Calu3 (cell line): ENCODE measurements around the gene ALKBH4. TPM values are rescaled to one million over a fixed set of nuclear protein-coding genes. Genes with fewer than 3 reads are reported as not detected.
A peak's percentile ranks its signal among the peaks of the same experiment; 100 is the strongest.
"Not testable (repeated sequence)": the region's sequence is repeated elsewhere in the genome, so short reads cannot be mapped to it uniquely, and the experiment has no call there.

Experiments used
- BruUV-seq: library from RNA; stranded (reverse); fragments of 400-500 nt; replicated peaks from 2 replicates; lab custom pipeline; 2021; lab: Mats Ljungman, UMichigan
- CTCF ChIA-PET: fragments of 300-600 bp; sonication (Branson Sonifier 250); formaldehyde crosslinking; loops from one replicate; lab custom pipeline; 2022; ENCODE audit warnings: antibody characterized with exemption; lab: Charles Lee
- DNase-seq: peaks from one replicate; pipeline ENCODE4 v3.0.0; 2022
- H3K27ac Mint-ChIP-seq: one replicate; pipeline ENCODE4 v1.8.0; 2022; ENCODE audit warnings: mixed read lengths; ENCODE audit not compliant: unreplicated experiment
- H3K27me3 Mint-ChIP-seq: one replicate; pipeline ENCODE4 v1.8.0; 2022; ENCODE audit warnings: mixed read lengths; ENCODE audit not compliant: unreplicated experiment
- H3K36me3 Mint-ChIP-seq: one replicate; pipeline ENCODE4 v1.8.0; 2022; ENCODE audit warnings: mild to moderate bottlenecking, moderate library complexity, mixed read lengths; ENCODE audit not compliant: insufficient read depth, unreplicated experiment
- H3K4me1 Mint-ChIP-seq: one replicate; pipeline ENCODE4 v1.8.0; 2022; ENCODE audit warnings: mild to moderate bottlenecking, low read depth, mixed read lengths; ENCODE audit not compliant: unreplicated experiment
- H3K4me3 Mint-ChIP-seq: one replicate; pipeline ENCODE4 v1.8.0; 2022; ENCODE audit warnings: mild to moderate bottlenecking, low read depth, moderate library complexity, mixed read lengths; ENCODE audit not compliant: unreplicated experiment
- H3K9me3 Mint-ChIP-seq: one replicate; pipeline ENCODE4 v1.8.0; 2022; ENCODE audit warnings: low read depth, mixed read lengths; ENCODE audit not compliant: unreplicated experiment
- intact Hi-C: fragments of 100-400 bp; cut with micrococcal nuclease; formaldehyde crosslinking; loops from one replicate; pipeline ENCODE4 v1.10.0; 2022; ENCODE audit not compliant: unreplicated experiment
- total RNA-seq: library from RNA; stranded (reverse); gene quantifications from 2 replicates; pipeline ENCODE4 v1.2.3, GENCODE V29; 2022

ALKBH4 gene
- total RNA-seq, 1 experiment from 2014 or later: 5.4 TPM

DNA sequence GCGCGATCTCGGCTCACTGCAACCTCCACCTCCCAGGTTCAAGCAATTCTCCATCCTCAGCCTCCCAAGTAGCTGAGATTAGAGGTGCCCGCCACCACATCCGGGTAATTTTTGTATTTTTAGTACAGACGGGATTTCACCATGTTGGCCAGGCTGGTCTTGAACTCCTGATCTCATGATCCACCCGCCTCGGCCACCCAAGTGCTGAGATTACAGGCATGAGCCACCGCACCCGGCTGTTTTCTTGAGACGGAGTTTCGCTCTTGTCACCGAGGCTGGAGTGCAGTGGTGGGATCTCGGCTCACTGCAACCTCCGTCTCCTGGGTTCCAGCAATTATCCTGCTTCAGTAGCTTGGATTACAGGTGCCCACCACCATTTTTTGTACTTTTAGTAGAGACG, 33.7 kb upstream of the ALKBH4 start:
- BruUV-seq, H3K36me3 Mint-ChIP-seq, DNase-seq, H3K27ac Mint-ChIP-seq, H3K9me3 Mint-ChIP-seq, H3K27me3 Mint-ChIP-seq, H3K4me3 Mint-ChIP-seq, H3K4me1 Mint-ChIP-seq, CTCF ChIA-PET, intact Hi-C loops: not testable (repeated sequence)

GRCh38 chr7:102497308-102497707, 32.6 kb upstream of the ALKBH4 start:
- H3K27ac Mint-ChIP-seq, intact Hi-C loops, H3K4me3 Mint-ChIP-seq, CTCF ChIA-PET, BruUV-seq, H3K4me1 Mint-ChIP-seq, DNase-seq, H3K9me3 Mint-ChIP-seq, H3K36me3 Mint-ChIP-seq, H3K27me3 Mint-ChIP-seq: not testable (repeated sequence)

GRCh38 chr7:102496861-102497260, 32.2 kb upstream of the ALKBH4 start:
- CTCF ChIA-PET, H3K27me3 Mint-ChIP-seq, DNase-seq, H3K4me1 Mint-ChIP-seq, H3K36me3 Mint-ChIP-seq, intact Hi-C loops, H3K9me3 Mint-ChIP-seq, BruUV-seq, H3K27ac Mint-ChIP-seq, H3K4me3 Mint-ChIP-seq: not testable (repeated sequence)

DNA sequence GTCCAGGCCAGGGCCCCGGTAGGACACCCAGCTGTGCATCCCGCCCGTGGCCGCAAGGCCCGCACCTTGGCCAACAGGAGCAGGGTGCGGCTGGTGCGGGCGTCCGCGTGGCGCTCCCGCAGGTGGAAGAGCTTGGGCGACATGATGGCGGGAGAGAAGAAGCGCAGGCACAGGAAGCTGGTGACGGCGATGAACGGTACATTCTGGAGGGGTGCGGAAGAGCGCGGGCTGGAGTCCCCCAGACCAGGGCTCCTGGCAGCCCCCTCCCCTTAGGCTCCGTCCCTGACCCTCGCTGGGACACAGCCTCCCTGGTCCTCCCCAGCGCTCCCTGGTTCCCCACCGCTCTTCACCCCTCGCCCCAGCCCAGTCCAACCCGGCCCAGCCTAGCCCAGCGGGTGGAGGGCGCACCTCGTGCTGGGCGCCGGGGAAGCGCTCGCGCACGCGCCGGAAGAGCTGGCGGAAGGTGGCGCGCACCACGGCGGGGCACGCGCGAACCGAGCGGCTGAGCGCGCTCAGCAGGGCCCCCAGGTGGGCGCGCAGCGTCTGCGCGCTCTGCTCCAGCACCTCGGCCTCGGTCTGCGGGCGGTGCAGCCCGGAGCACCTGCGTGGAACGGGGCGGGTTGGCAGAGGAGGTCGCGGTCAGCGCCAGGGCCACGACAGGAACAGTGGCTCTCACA, 29.9 kb upstream of the ALKBH4 start:
- H3K4me1 Mint-ChIP-seq, H3K27me3 Mint-ChIP-seq, intact Hi-C loops, DNase-seq, H3K9me3 Mint-ChIP-seq, BruUV-seq, H3K36me3 Mint-ChIP-seq, H3K27ac Mint-ChIP-seq, H3K4me3 Mint-ChIP-seq, CTCF ChIA-PET: not testable (repeated sequence)

- H3K9me3 Mint-ChIP-seq, H3K4me3 Mint-ChIP-seq, intact Hi-C loops, H3K4me1 Mint-ChIP-seq, H3K36me3 Mint-ChIP-seq, H3K27ac Mint-ChIP-seq, BruUV-seq, DNase-seq, H3K27me3 Mint-ChIP-seq, CTCF ChIA-PET: not testable (repeated sequence)
These were observed 29.4 kb upstream of the ALKBH4 start for GRCh38 chr7:102494026-102494425.

- BruUV-seq, H3K4me1 Mint-ChIP-seq, DNase-seq, H3K9me3 Mint-ChIP-seq, H3K27ac Mint-ChIP-seq, CTCF ChIA-PET, intact Hi-C loops, H3K36me3 Mint-ChIP-seq, H3K27me3 Mint-ChIP-seq, H3K4me3 Mint-ChIP-seq: not testable (repeated sequence)
These were observed 28.7 kb upstream of the ALKBH4 start for GRCh38 chr7:102493220-102493935.

DNA sequence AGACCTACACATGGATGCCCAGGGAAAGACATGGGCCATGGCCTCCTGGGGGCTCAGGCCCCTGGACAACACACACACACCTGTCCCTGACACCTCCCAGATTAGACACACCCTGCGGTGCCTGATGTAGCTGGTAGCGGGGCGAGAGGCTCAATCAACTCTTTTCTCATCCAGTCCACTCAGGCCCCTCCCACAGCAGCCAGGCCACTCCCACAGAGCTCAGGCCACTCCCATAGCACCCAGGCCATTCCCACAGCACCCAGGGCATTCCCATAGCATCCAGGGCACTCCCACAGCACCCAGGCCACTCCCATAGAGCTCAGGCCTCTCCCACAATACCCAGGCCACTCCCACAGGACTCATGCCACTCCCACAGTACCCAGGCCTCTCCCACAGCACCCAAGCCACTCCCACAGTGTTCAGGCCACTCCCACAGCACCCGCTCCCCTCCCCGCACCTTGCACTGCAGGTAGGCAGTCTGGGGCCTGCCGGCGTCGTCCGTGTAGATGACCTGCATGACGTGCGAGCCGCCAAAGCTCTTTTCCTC, 25.9 kb upstream of the ALKBH4 start:
- H3K4me1 Mint-ChIP-seq, BruUV-seq, CTCF ChIA-PET, H3K27ac Mint-ChIP-seq, H3K36me3 Mint-ChIP-seq, H3K4me3 Mint-ChIP-seq, H3K9me3 Mint-ChIP-seq, H3K27me3 Mint-ChIP-seq, intact Hi-C loops: not testable (repeated sequence)
- DNase-seq: peak; percentile 46

DNA sequence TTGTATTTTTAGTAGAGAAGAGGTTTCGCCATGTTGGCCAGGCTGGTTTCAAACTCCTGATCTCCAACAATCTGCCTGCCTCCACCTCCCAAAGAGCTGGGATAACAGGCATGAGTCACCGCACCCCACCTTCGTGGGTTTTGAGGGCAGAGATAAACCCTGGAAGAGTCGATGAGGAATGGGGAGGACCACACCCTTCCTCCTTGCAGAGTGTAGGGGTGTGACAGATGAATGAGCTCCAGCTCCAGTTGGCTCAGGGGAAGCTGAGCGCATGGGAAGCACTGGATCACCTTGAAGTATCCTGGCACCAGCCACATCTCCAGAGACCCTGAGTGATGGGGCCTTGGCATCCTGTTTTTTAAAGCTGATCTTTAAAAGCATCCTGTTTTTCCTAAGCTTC, 19.7 kb upstream of the ALKBH4 start:
- H3K4me1 Mint-ChIP-seq, BruUV-seq, CTCF ChIA-PET, intact Hi-C loops, DNase-seq, H3K27me3 Mint-ChIP-seq, H3K9me3 Mint-ChIP-seq, H3K4me3 Mint-ChIP-seq, H3K27ac Mint-ChIP-seq, H3K36me3 Mint-ChIP-seq: not testable (repeated sequence)

- H3K27ac Mint-ChIP-seq, H3K27me3 Mint-ChIP-seq, CTCF ChIA-PET, DNase-seq, BruUV-seq, H3K9me3 Mint-ChIP-seq, H3K4me1 Mint-ChIP-seq, intact Hi-C loops, H3K36me3 Mint-ChIP-seq, H3K4me3 Mint-ChIP-seq: not testable (repeated sequence)
These were observed 17.3 kb upstream of the ALKBH4 start for GRCh38 chr7:102481962-102482361.
